KMS-11 (cell line): ENCODE data around the gene RTTN.
A peak's percentile ranks its signal among the peaks of the same experiment; 100 is the strongest.

Experiments used
- H2AFZ ChIP-seq: fragments of 200-600 bp; sonication (generic); 2 replicates; pipeline ENCODE4 v1.6.1; 2016; ENCODE audit warnings: antibody characterized with exemption, mixed run types, low read depth
- H3K27ac ChIP-seq: fragments of 200-600 bp; sonication (generic); 2 replicates; pipeline ENCODE4 v1.6.1; 2016; ENCODE audit warnings: mild to moderate bottlenecking, mixed run types
- H3K27me3 ChIP-seq: fragments of 200-600 bp; sonication (generic); 2 replicates; pipeline ENCODE4 v1.6.1; 2017; ENCODE audit warnings: mild to moderate bottlenecking, low read depth, mixed run types, moderate library complexity; ENCODE audit not compliant: insufficient read depth
- H3K36me3 ChIP-seq: fragments of 200-600 bp; sonication (generic); 2 replicates; pipeline ENCODE4 v1.6.1; 2017; ENCODE audit warnings: mild to moderate bottlenecking, mixed run types; ENCODE audit not compliant: insufficient read depth
- H3K4me1 ChIP-seq: fragments of 200-600 bp; sonication (generic); 2 replicates; pipeline ENCODE4 v1.6.1; 2016; ENCODE audit warnings: mild to moderate bottlenecking, low read depth, mixed run types; ENCODE audit not compliant: poor library complexity, severe bottlenecking
- H3K4me2 ChIP-seq: fragments of 200-600 bp; sonication (generic); 2 replicates; pipeline ENCODE4 v1.7.0; 2016; ENCODE audit warnings: mild to moderate bottlenecking, mixed run types
- H3K4me3 ChIP-seq: fragments of 200-600 bp; sonication (generic); IDR thresholded peaks from 2 replicates; pipeline ENCODE4 v1.6.1; 2017; ENCODE audit warnings: low read depth, low read length, mixed read lengths; ENCODE audit not compliant: insufficient read depth
- H3K79me2 ChIP-seq: fragments of 200-600 bp; sonication (generic); 2 replicates; pipeline ENCODE4 v1.6.1; 2016; ENCODE audit warnings: low read depth, mixed run types; ENCODE audit not compliant: insufficient read depth
- H3K9ac ChIP-seq: fragments of 200-600 bp; sonication (generic); 2 replicates; pipeline ENCODE4 v1.6.1; 2016; ENCODE audit warnings: mild to moderate bottlenecking, mixed run types
- H4K20me1 ChIP-seq: fragments of 200-600 bp; sonication (generic); 2 replicates; pipeline ENCODE4 v1.6.1; 2016; ENCODE audit warnings: mild to moderate bottlenecking, mixed run types; ENCODE audit not compliant: insufficient read depth
- TF ChIP-seq, protein P1 (sequence below): fragments of 200-600 bp; sonication (generic); conservative IDR thresholded peaks from 2 replicates; pipeline ENCODE4 v1.6.1; 2017; ENCODE audit warnings: low read depth, mild to moderate bottlenecking, antibody characterized with exemption, low read length, moderate library complexity, mixed read lengths

RTTN gene

GRCh38 chr18:70148039-70148938 is 57.2 kb downstream of the RTTN start:
- peaks cover 45% of the 10 kb centered on the region for H3K4me1 ChIP-seq
- H3K36me3 ChIP-seq = peaks cover 7% of the 10 kb centered on the region; the same call in 1 of the 2 replicates
- no peak overlapping the region for H3K9ac ChIP-seq
- H3K4me2 ChIP-seq = no peak overlapping the region
- no peak overlapping the region for H3K27ac ChIP-seq
- 0 out of 2 replicates have a peak, but pooled peaks cover 3% of the 10 kb centered on the region for H3K79me2 ChIP-seq
- H2AFZ ChIP-seq = no peak overlapping the region
- H3K27me3 ChIP-seq = no peaks in the 10 kb centered on the region
- H3K4me3 ChIP-seq = no peak overlapping the region
- H4K20me1 ChIP-seq = no peaks in the 10 kb centered on the region
- TF ChIP-seq, protein P1, sequence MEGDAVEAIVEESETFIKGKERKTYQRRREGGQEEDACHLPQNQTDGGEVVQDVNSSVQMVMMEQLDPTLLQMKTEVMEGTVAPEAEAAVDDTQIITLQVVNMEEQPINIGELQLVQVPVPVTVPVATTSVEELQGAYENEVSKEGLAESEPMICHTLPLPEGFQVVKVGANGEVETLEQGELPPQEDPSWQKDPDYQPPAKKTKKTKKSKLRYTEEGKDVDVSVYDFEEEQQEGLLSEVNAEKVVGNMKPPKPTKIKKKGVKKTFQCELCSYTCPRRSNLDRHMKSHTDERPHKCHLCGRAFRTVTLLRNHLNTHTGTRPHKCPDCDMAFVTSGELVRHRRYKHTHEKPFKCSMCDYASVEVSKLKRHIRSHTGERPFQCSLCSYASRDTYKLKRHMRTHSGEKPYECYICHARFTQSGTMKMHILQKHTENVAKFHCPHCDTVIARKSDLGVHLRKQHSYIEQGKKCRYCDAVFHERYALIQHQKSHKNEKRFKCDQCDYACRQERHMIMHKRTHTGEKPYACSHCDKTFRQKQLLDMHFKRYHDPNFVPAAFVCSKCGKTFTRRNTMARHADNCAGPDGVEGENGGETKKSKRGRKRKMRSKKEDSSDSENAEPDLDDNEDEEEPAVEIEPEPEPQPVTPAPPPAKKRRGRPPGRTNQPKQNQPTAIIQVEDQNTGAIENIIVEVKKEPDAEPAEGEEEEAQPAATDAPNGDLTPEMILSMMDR = no peak

- Histone ChIP-seq H3K36me3 (peaks cover 7% of the 10 kb centered on the region; the same call in 1 of the 2 replicates), H3K27me3 (no peaks in the 10 kb centered on the region), H3K27ac (no peak overlapping the region), H3K4me2 (no peak overlapping the region), H3K9ac (no peak overlapping the region), H3K79me2 (0 out of 2 replicates have a peak, but pooled peaks cover 2% of the 10 kb centered on the region), H3K4me3 (no peak overlapping the region), H4K20me1 (no peaks in the 10 kb centered on the region), H2AFZ (no peak overlapping the region), H3K4me1 (peaks cover 61% of the 10 kb centered on the region)
- TF ChIP-seq, protein P1 = no peak
These were observed 59.3 kb downstream of the RTTN start for GRCh38 chr18:70146174-70146573.

- H4K20me1 ChIP-seq = no peaks in the 10 kb centered on the region
- H3K4me1 ChIP-seq = peaks cover 89% of the 10 kb centered on the region
- no peak overlapping the region for H3K9ac ChIP-seq
- no peaks in the 10 kb centered on the region; the same call in 1 of the 2 replicates for H3K36me3 ChIP-seq
- H2AFZ ChIP-seq = no peak overlapping the region
- peak overlapping the region; percentile 69 for H3K4me2 ChIP-seq
- H3K27me3 ChIP-seq = no peaks in the 10 kb centered on the region
- no peak overlapping the region for H3K4me3 ChIP-seq
- TF ChIP-seq, protein P1 = no peak
- peak overlapping the region; percentile 57 for H3K27ac ChIP-seq
- H3K79me2 ChIP-seq = peaks cover 7% of the 10 kb centered on the region; the same call in 1 of the 2 replicates
These were observed 63.5 kb downstream of the RTTN start for GRCh38 chr18:70142001-70142400.

- Histone ChIP-seq H2AFZ (no peak overlapping the region), H3K79me2 (peaks cover 7% of the 10 kb centered on the region; the same call in 1 of the 2 replicates), H3K4me2 (no peak overlapping the region), H4K20me1 (no peaks in the 10 kb centered on the region), H3K9ac (no peak overlapping the region), H3K36me3 (peaks cover 3% of the 10 kb centered on the region; the same call in 1 of the 2 replicates), H3K4me3 (no peak overlapping the region), H3K27ac (no peak overlapping the region), H3K4me1 (peaks cover 76% of the 10 kb centered on the region), H3K27me3 (no peaks in the 10 kb centered on the region)
- TF ChIP-seq, protein P1 = no peak
These were observed 66.3 kb downstream of the RTTN start for GRCh38 chr18:70139138-70139537.
